DND-41 (cell line): Measurements from ENCODE around the gene SLBP.

Experiments
- CTCF ChIP-seq: IDR thresholded peaks from 2 replicates; pipeline ENCODE4 v1.5.1; 2012; ENCODE audit warnings: borderline replicate concordance, low read length, moderate library complexity, mild to moderate bottlenecking; ENCODE audit not compliant: poor library complexity, severe bottlenecking; ENCODE audit errors: extremely low read depth
- EZH2 ChIP-seq: IDR thresholded peaks from 3 replicates; pipeline ENCODE4 v1.6.1; 2012; ENCODE audit warnings: borderline replicate concordance, low read depth, mild to moderate bottlenecking, moderate library complexity, low read length, inconsistent platforms; ENCODE audit not compliant: severe bottlenecking

DNA sequence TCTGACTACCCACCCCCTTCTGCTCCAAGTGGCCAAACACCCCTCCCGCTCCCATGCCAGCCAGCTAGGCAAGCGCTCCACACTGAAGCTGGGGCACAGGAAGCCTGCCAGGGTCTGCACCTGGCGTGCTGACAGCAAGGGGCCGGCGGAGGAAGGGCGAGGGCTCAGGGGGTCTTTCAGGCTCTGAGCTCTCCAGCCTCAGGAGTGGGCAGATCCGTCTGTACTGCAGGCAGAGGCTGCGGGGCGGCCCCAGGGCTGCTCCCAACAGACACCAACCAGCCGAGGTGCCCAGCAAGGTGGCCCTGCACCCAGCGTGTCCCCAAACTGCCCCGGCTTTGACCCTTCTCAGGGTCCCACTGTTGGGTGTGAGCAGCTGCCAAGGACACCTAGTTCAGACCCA is 42.8 kb downstream of the SLBP start:
- TF ChIP-seq CTCF (no peak), EZH2 (no peak)
